Stimulated activated CD8-positive, alpha-beta memory T cell treated with anti-CD3 and anti-CD28 coated beads, Interleukin-4, amount 100 ng/mL, for 1 hour (primary cell): ENCODE measurements around the gene SPRED1.

Source experiments
- DNase-seq, 2 donors: peaks; one replicate each; pipeline ENCODE4 v3.0.0-alpha.2; 2020; ENCODE audit warnings: low read depth in 2 of 2, low spot score in 1 of 2

SPRED1 gene

DNA sequence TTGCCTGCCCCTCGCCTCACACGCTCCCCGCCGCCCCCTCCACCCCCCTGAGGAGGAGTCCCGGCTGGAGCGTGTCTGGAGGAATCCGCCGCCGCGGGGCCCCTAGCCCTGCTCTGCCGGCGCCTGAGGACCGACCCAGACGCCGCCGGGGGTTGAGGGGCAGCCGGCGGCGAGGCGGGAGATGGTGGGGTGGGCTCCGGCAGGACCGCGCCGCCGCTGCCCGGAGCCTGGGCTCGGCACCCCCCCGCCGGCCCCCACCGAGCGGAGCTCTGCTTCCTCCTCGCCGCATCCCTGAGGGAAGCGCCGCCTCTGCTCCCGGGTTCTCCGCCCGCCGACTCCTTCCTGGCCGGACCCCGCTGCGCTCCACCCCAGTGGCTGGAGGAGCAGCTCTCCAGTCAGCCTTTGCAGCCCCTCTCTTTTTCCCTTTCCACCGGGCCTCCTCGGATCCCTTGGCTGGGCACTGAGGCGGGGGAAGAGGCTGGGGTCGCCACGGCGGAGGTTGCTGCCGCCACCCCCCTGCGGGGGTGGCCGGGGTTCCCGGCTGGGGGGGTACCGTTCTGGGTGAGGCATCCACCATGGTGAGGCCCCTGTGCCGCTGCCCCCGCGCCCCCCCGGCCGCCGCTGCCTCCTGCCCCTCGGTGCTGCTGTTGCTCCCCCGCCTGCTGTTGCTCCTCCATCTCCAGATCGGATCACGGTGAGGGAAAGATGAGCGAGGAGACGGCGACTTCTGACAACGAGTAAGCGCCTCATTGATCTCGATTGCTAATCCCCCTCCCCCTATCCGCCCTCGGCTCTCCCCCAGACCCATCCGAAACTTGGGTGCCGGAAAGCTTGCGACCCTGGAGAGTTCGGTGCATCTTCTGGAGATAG, at the start of gene SPRED1:
SPRED1 (plus strand) TSS at position 356 of the 870 bp plus-strand sequence; CDS start at position 706, 350 bp downstream.
- DNase-seq, result no peak

- no peak for DNase-seq
Observed at GRCh38 chr15:38205526-38206272, 46.9 kb upstream of the SPRED1 start.

DNA sequence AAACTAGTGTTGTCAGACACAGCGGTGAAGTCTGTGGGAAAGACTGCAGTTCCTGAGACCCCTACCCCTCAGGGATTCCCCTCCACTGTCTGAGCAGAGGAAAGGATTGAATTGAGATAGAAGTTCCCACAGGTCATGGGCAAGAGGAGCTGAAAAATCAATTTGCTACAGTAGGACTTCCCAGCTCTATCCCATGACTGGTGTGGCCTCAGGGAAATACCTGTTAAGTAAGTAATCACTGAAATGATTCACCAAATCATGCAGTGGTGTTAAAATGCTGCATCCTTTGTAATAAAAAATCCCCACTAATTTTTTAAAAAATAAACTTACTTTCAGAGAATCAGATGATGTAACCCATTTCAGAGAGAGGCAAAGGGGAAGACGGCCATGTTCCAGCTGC, 45.0 kb upstream of the SPRED1 start:
- DNase-seq, result no peak

DNA sequence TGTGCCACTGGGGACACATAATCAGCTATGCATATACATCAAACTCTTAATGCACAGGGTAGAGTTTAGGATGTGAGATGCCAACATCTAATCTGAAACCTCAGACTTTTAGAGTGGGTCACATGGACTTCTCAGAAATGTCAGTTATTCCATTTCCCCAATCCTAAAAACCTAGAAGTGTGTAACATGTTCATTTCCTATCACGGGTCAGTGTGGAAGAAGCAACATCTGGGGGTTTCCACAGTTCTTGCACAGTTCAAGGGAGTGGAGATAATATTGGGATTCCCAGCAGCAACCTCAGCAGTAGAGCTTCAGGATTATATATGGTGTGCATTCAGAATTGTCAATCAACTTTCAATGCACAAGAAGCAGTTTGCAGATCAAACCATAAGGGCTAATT, 44.4 kb upstream of the SPRED1 start:
- DNase-seq, result no peak

DNA sequence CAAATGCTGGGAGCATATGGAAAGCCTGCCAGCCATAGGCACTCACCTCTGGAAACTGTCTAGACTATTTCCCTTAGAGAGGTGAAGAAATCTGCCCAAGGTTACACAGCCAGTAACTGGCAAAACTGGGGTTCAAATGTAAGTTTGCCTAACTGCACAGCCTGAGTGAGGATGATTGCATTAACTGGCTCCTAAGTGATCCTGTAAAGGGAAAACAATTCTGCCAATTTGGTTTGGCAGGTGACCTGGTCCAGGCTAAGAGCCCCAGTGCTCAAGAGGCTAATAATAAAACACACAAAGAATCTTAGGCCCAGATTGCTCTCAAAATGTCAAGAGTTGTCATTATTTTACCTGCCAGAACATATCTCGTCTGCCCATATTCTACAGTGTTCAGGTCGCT, 43.9 kb upstream of the SPRED1 start:
- no peak for DNase-seq

DNA sequence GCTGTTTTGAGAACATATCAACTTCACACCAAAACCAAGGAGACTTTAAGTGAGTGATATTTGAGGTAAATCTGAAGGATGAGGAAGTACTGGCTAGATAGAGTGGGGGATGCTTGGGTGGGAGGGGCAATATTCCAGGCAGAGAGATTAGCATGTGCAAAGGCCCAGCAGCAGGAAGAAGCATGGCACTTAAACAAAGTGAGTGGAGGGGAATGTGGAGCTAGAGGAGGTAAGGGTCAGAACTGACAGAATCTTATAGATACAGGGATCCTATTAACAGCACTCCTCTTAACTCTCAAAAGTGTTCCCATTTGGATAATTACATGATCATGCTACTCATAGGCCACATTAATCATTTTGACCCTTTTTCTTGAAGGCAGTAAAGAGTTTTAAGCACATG, 41.4 kb upstream of the SPRED1 start:
- DNase-seq, result no peak

DNA sequence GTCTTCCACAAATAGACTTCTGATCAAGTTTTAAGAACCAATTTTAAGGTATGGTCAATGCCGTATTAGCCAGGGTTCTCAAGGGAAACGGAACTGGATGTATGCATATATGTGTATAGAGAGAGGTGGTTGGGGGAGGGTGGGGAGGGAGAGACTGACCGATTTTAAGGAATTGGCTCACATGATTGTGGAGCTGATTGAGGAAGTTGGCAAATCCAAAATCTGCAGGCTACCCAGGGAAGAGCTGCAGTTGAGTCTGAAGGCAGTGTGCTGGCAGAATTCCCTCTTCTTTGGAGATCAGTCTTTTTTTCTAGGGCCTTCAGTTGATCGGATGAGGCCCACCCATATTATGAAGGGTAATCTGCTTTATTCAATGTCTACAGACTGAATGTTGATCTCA, 40.8 kb upstream of the SPRED1 start:
- no peak for DNase-seq

DNA sequence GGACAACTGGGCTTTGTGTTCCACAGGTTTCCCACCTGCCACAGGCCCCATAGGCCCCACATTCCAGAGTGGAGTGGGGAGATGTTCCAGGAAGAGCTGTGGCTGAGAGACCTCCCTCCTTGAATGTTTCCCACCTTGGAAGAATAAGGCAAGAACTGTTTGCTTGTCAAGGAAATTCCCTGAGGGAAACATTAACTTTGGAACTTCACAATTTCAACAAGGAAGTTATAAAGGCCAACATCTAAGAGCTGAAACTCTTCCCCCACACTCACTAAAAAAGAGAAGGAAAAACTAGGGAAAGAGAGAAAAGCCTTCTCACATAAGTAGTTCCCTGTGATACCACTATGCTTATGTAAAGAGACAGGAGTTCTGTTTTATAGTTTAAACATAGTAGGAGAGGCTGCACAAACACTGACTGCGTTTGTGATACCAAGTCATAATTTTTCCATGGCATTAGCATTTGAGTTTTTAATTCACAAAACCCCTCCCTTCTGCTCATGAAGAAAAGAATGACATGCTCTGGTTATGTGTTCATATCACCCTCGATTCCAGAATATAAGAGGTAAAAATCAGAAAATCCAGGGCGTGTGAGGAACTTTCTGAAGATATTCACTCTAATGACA, 39.8 kb upstream of the SPRED1 start:
- no peak for DNase-seq

DNA sequence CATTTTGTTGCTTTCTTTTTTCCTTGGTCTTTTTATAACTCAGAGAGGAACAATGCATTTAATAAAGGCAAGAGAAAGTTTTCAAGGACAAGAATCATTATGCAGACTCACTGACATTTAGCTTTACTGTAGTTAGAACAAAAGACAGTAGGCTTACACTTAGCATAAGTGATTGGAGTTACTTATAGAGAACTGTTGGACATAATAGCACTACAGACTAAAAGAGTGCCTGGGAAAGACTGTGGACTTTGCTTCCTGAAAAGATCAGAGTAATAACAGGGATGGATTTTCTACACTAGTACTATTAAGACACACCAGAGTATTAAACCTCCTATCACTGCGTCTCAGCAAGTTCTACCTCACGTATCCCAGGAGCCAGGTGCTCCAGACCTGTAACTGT, 39.3 kb upstream of the SPRED1 start:
- no peak for DNase-seq

- no peak for DNase-seq
Observed at GRCh38 chr15:38215707-38216106, 36.9 kb upstream of the SPRED1 start.

GRCh38 chr15:38216763-38217162, 35.9 kb upstream of the SPRED1 start:
- no peak for DNase-seq

GRCh38 chr15:38217191-38217595, 35.4 kb upstream of the SPRED1 start:
- DNase-seq, result no peak

- DNase-seq, result no peak
Observed at GRCh38 chr15:38217788-38218609, 34.6 kb upstream of the SPRED1 start.

GRCh38 chr15:38220606-38221273, 31.9 kb upstream of the SPRED1 start:
- DNase-seq, result no peak

DNA sequence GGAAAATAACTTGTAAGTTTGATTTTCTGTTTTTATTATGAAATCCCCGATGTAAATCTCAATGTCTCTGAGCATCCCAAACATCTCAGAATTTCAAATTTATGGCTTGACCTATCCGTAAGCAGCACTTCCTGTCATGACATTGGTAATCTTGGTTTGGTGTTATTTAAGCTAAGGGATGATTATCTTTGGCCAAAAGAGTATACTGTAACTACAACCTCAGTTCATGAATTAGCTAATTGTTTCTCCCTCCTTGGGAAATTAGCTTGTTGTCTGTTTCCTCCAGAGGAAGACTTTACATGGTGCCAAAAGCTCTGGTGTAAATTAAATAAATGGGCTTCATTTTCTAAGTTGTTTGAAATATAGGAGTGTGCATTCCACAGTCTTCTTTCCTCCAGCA, 28.1 kb upstream of the SPRED1 start:
- no peak for DNase-seq

DNA sequence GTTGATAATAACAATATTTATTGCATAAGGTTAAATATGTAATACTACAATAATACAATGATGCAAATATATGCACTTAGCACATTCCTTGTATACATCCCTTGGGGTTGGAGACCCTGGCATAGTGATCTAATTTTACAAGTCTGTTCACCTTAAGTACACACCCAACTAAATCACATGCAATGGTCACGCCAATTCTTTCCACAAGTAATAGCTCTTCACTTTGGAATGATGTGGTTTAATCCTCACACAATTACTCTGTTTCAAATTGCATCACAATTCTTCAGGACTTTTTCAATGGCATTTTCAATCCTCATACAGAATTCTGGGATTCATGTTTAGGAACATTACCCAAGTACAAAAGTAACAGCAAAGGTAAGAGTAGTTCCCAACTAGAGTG, 27.3 kb upstream of the SPRED1 start:
- no peak for DNase-seq

DNA sequence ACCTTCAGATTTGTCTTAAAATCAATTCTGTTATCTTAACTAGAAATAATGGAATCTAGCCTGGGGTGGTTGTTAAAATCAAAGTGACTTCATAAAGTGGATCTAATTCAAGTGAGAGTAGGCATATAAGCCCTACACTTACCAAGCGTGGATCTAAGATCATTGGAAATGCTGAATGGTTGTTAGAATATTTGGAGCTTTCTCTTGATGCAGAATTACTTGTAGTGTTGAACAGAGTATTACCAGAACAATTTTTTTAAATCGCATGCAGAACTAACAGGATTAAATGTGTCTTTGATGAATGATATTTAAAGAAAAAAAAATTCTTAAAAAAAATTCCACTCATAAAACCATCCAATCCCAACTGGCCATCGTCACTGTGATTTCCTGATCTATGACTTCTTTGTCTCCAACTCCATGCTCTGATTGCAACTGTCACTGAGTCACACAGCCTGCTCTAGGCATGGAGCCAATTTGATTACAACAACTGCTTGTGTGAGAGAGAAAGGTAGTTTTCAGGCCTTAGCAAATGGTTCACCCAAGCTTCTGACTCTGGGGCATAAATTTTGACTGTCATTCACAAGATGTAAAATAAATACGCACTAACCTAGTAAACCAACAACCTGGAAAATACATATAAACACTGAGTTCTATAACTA, 25.9 kb upstream of the SPRED1 start:
- DNase-seq, result no peak

- no peak for DNase-seq
Observed at GRCh38 chr15:38227941-38228340, 24.7 kb upstream of the SPRED1 start.

DNA sequence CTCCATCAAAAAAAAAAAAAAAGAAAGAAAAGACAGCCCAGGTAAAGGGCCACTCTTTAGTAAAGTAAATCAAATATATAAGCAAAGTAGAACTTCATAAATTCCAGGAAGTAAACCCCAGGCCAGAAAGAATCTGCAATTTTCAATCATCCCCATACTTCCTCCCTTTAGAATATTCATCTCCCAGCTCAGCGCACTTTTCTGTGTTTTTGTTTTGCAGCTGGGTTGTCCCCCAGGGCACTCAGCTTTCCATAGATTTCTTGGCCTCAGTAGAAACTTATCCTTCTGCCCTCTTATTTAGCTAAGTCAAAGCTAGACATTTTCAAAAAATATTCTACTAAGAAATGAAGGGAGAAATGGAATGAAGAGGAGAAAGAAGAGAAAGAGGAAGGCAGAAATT, 24.0 kb upstream of the SPRED1 start:
- no peak for DNase-seq

DNA sequence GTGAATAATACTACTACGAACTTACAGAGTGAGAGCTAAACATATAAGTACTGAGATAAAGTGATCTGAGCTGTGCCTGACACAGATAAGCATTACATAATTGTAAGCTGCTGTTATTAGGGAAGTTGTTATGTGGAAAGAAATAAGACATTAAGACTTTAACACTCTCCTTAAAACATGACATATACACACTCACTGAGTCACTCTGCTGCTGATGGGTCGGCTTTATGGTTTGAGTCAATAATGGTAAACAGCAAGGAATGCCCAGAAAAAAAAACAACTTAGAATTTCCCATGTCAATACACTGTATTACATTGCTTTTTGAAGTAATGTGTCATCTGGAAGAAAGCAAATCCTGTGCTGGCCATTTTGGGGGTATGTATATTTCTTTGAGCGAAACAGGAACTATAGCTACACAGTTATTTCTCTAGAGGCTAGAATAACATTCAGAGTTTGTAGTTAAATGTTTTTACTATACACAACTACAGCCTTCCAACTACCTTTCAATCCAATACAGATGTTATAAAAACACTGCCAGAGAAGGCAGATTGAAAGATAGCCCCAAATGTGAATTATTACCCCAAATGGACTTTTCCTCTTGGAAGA, 22.8 kb upstream of the SPRED1 start:
- DNase-seq, result no peak
